Heart left ventricle (tissue), 16 donors: ENCODE data around the gene RNASE9. TPM values are rescaled to one million over a fixed set of nuclear protein-coding genes. Genes with fewer than 3 reads are reported as not detected.
A peak's percentile ranks its signal among the peaks of the same experiment; 100 is the strongest.

Experiments used
- ATAC-seq, 4 donors: fragments of 200-7000 bp; cut with Tn5 transposase; one replicate each; pipeline ENCODE4 v1.9.1; 2020 to 2022; ENCODE audit warnings: moderate library complexity in 4 of 4, mild to moderate bottlenecking in 3 of 4, moderate number of reproducible peaks in 1 of 4
- DNase-seq, 5 donors: peaks; one replicate each; pipeline ENCODE4 v3.0.0-alpha.2; 2020
- H3K27ac ChIP-seq, 12 donors: fragments of 200-600 bp; sonication (generic) in 4 of 12; one replicate each; pipeline versions ENCODE4 v1.5.0 to v1.8.0; 2016 to 2022; ENCODE audit warnings: mild to moderate bottlenecking in 2 of 12
- H3K27me3 ChIP-seq, 9 donors: fragments of 200-600 bp; sonication (generic) in 2 of 9; one replicate each; pipeline versions ENCODE4 v1.5.1 to v1.8.0; 2016 to 2022; ENCODE audit warnings: mild to moderate bottlenecking in 3 of 9
- H3K36me3 ChIP-seq, 9 donors: fragments of 200-600 bp; sonication (generic) in 2 of 9; one replicate each; pipeline versions ENCODE4 v1.5.0 to v1.8.0; 2018 to 2022; ENCODE audit warnings: mild to moderate bottlenecking in 2 of 9
- H3K4me1 ChIP-seq, 12 donors: fragments of 200-600 bp; sonication (generic) in 4 of 12; one replicate each; pipeline versions ENCODE4 v1.5.0 to v1.8.0; 2016 to 2022; ENCODE audit warnings: mild to moderate bottlenecking in 3 of 12
- H3K4me3 ChIP-seq, 12 donors: fragments of 200-600 bp; sonication (generic) in 4 of 12; one replicate each; pipeline versions ENCODE4 v1.5.0 to v1.8.0; 2017 to 2022; ENCODE audit warnings: mild to moderate bottlenecking in 9 of 12, moderate library complexity in 4 of 12
- H3K9me3 ChIP-seq, 12 donors: fragments of 200-600 bp; sonication (generic) in 4 of 12; one replicate each; pipeline versions ENCODE4 v1.5.0 to v1.8.0; 2016 to 2022; ENCODE audit warnings: mild to moderate bottlenecking in 1 of 12
- CTCF ChIP-seq, 12 donors: fragments of 200-600 bp; sonication (generic) in 4 of 12; IDR thresholded peaks; one replicate each; pipeline versions ENCODE4 v1.5.0 to v1.8.0; 2018 to 2022; ENCODE audit warnings: antibody characterized with exemption in 12 of 12, mild to moderate bottlenecking in 5 of 12
- POLR2A ChIP-seq, 2 donors: fragments of 450-650 bp; IDR thresholded peaks; one replicate each; pipeline ENCODE4 v1.6.1; 2017; ENCODE audit warnings: antibody characterized with exemption in 2 of 2, mild to moderate bottlenecking in 2 of 2, moderate library complexity in 2 of 2
- WGBS, 4 donors: extraction: QIAGEN DNeasy Blood & Tissue Kit in 2 of 4; methylation state at CpG; one replicate each; pipeline versions ENCODE4 v1.1.5 to v1.1.7; 2013 to 2018; 5-methylcytosine and 5-hydroxymethylcytosine counted together
- intact Hi-C, 10 donors: fragments of 100-400 bp; cut with DNase I; formaldehyde crosslinking; loops; one replicate each; pipeline versions ENCODE4 v1.11.1 to v1.14.2; 2022
- polyA plus RNA-seq, 2 donors: library from polyadenylated mRNA; stranded (reverse); fragments of 200-250 nt; gene quantifications; one replicate each; pipeline ENCODE4 v1.2.3, GENCODE V29; 2013
- total RNA-seq, 9 donors: library from RNA; depleted of rRNA in 2 of 9; stranded (reverse); fragments of >200 nt in 2 of 9; fragmentation: NEBNext Ultra II Directional in 3 of 9; extraction: Animal tissue kit (Norgen Biotek cat#: 25700) in 3 of 9; gene quantifications; one replicate each; pipeline versions ENCODE4 v1.1.0 to v1.2.4, GENCODE V29; 2016 to 2023
- donor health status: ischemic (EF 13 %, LVEDD 7.1; RV severe dilation, severe dysfunction).
- donor health status: healthy with polysubstance abuse.
- donor health status: DM: no; HTN: yes; CAD: no.
- donor health status: DM: no; HTN: no; CAD: no.
- donor health status: ischemic (EF 25% LVEDD 6.9; RV normal size, moderate dysfunction).
- donor health status: ischemic (EF 25% LVEDD 5.7; RV mildly dilated, moderate dysfunction).
- donor health status: healthy.
- donor health status: DM: yes; HTN: yes; CAD: no.
- donor health status: ischemic (EF 35%, LVEDD 5.7; RV mildly dilated, moderate dysfunction).
- donor health status: nonischemic (EF 11% LVEDD 7.7; RV severe dilation, severe dysfunction).
- donor health status: DM: yes; HTN: yes; CAD: no.
- donor health status: PGD.
- donor health status: ischemic (EF 29% LVEDD 5.4; RV normal size, mild dysfunction).
- donor health status: nonischemic (EF 23%, LVEDD 6.1; RV moderate dilation, normal function).

Gene RNASE9
- total and polyA plus RNA-seq, 11 donors, result not detected

- intact Hi-C loops, result no loop called here
- Histone ChIP-seq H3K36me3 (no peaks in the 10 kb centered on the region), H3K27ac (no peak overlapping the region), H3K27me3 (peaks cover 0 to 3% (median 0%) of the 10 kb centered on the region in 9 donors), H3K4me3 (no peak overlapping the region), H3K4me1 (no peaks in the 10 kb centered on the region), H3K9me3 (peaks cover 0 to 5% (median 0%) of the 10 kb centered on the region in 12 donors)
- ATAC-seq (no peak), DNase-seq (no peak)
- WGBS, 4 donors, result 83 to 90% (median 86%) methylated on average over 1 of the region's 1 CpG
- TF ChIP-seq POLR2A (IDR thresholded peaks at IDR 0.05) (no peak), CTCF (IDR thresholded peaks at IDR 0.05) (no peak)
These were observed 38.5 kb downstream of the RNASE9 start for GRCh38 chr14:20522332-20522731.

GRCh38 chr14:20516921-20517320 lies 43.9 kb downstream of the RNASE9 start:
- intact Hi-C loops, result no loop called here
- H3K27me3 ChIP-seq, result no peaks in the 10 kb centered on the region
- H3K27ac ChIP-seq, result peak overlapping the region in 1 of 12 donors; percentile 50
- TF ChIP-seq POLR2A (IDR thresholded peaks at IDR 0.05), result no peak
- no peak overlapping the region for H3K4me3 ChIP-seq
- WGBS, 4 donors, result 54 to 70% (median 62%) methylated on average over 4 of the region's 4 CpGs
- ATAC-seq (no peak), DNase-seq (no peak)
- no peaks in the 10 kb centered on the region for H3K36me3 ChIP-seq
- peaks cover 0 to 5% (median 0%) of the 10 kb centered on the region in 12 donors for H3K9me3 ChIP-seq
- peaks cover 0 to 5% (median 0%) of the 10 kb centered on the region in 12 donors for H3K4me1 ChIP-seq

- Histone ChIP-seq H3K36me3 (no peaks in the 10 kb centered on the region), H3K9me3 (peaks cover 0 to 5% (median 0%) of the 10 kb centered on the region in 12 donors), H3K4me3 (no peak overlapping the region), H3K27me3 (no peaks in the 10 kb centered on the region), H3K27ac (no peak overlapping the region), H3K4me1 (peaks cover 0 to 5% (median 0%) of the 10 kb centered on the region in 12 donors)
- no peak for DNase-seq
- no peak for ATAC-seq
- intact Hi-C loops, result no loop called here
- WGBS, 4 donors, result 68 to 81% (median 77%) methylated on average over 4 of the region's 4 CpGs
- TF ChIP-seq CTCF (IDR thresholded peaks at IDR 0.05) (no peak), POLR2A (IDR thresholded peaks at IDR 0.05) (no peak)
These were observed 45.0 kb downstream of the RNASE9 start for GRCh38 chr14:20515846-20516245.

- Histone ChIP-seq H3K9me3 (no peaks in the 10 kb centered on the region), H3K36me3 (no peaks in the 10 kb centered on the region), H3K27me3 (no peaks in the 10 kb centered on the region), H3K4me3 (no peak overlapping the region), H3K27ac (no peak overlapping the region), H3K4me1 (peaks cover 0 to 5% (median 0%) of the 10 kb centered on the region in 12 donors)
- WGBS, 4 donors, result 38 to 46% (median 41%) methylated on average over 7 of the region's 7 CpGs
- DNase-seq, result no peak
- no peak for ATAC-seq
- TF ChIP-seq POLR2A (IDR thresholded peaks at IDR 0.05), result no peak
- no peak for TF ChIP-seq CTCF (IDR thresholded peaks at IDR 0.05)
- intact Hi-C loops, result no loop called here
These were observed 48.5 kb downstream of the RNASE9 start for GRCh38 chr14:20512177-20512905.
